Measurements from ENCODE around the gene SYNE2.

SYNE2 gene

DNA sequence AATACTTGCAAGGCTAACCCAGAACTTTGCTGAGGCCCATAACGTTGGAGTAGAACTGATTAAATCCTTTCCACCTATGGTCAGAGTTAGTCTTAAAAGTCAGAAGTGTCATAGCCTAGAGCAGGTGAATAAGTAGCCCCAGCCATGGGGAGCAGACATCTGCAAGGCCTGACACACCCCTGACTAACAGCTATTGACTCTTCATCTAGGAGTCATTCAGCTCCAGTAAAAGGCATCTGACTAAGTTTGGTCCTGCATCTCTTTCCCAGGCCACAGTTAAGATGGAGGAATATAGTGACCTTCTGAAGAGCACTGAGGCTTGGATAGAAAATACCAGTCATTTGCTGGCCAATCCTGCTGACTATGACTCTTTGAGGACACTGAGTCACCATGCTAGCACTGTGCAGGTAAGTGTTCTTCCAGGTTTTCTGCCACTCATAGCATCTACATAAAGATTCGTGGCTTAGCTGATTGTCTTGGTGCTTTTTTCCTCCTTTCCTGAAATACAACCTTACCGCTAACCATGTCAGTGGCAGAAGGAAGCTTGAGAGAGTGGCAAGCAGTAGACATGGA, 228.5 kb downstream of the SYNE2 start:
- no peak overlapping the region for H3K4me3 ChIP-seq (ENCODE audit: low read depth in 1 of 2, low read length in 2 of 2)
- peaks cover 16 to 37% of the 10 kb centered on the region in 2 donors for H3K36me3 ChIP-seq (ENCODE audit: control insufficient read depth in 1 of 2, insufficient read depth in 2 of 2, low read length in 2 of 2)
- no peaks in the 10 kb centered on the region for H3K9me3 ChIP-seq (ENCODE audit: control insufficient read depth in 1 of 2, low read length in 2 of 2)
- no peaks in the 10 kb centered on the region for H3K27me3 ChIP-seq (ENCODE audit: control insufficient read depth in 1 of 2, insufficient read depth in 2 of 2, low read length in 2 of 2)
- no peak overlapping the region for H3K27ac ChIP-seq (ENCODE audit: low read depth, low read length)
- H3K9ac ChIP-seq (ENCODE audit: low read depth in 1 of 2, low read length in 2 of 2): no peak overlapping the region
- peaks cover 0 to 7% of the 10 kb centered on the region in 2 donors for H3K4me1 ChIP-seq (ENCODE audit: control insufficient read depth in 1 of 2, insufficient read depth in 2 of 2, low read length in 2 of 2)

DNA sequence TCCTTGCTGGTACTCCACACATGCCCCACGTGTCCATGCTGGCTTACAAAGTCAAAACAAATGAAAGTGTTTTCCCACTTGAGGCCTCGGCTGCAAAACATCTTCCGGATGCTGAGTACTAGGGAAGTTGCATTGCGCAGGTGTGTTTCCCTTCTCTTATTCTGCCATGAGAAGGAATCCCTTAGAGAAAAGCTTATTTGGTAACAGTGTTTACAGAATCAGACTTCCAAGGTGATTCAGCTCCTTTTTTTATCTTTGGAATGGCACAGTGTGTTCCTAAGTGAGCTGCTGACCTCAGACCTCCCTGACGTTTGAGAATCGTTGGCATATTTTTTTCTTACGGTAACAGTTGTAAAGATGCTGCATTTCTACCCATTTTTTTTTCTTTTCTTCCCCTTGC, 230.0 kb downstream of the SYNE2 start:
- no peak overlapping the region for H3K4me3 ChIP-seq (ENCODE audit: low read depth in 1 of 2, low read length in 2 of 2)
- H3K9ac ChIP-seq (ENCODE audit: low read depth in 1 of 2, low read length in 2 of 2): no peak overlapping the region
- no peak overlapping the region for H3K27ac ChIP-seq (ENCODE audit: low read depth, low read length)
- H3K9me3 ChIP-seq (ENCODE audit: control insufficient read depth in 1 of 2, low read length in 2 of 2): no peaks in the 10 kb centered on the region
- H3K27me3 ChIP-seq (ENCODE audit: control insufficient read depth in 1 of 2, insufficient read depth in 2 of 2, low read length in 2 of 2): no peaks in the 10 kb centered on the region
- H3K36me3 ChIP-seq (ENCODE audit: control insufficient read depth in 1 of 2, insufficient read depth in 2 of 2, low read length in 2 of 2): peaks cover 16 to 37% of the 10 kb centered on the region in 2 donors
- H3K4me1 ChIP-seq (ENCODE audit: control insufficient read depth in 1 of 2, insufficient read depth in 2 of 2, low read length in 2 of 2): peaks cover 0 to 8% of the 10 kb centered on the region in 2 donors

DNA sequence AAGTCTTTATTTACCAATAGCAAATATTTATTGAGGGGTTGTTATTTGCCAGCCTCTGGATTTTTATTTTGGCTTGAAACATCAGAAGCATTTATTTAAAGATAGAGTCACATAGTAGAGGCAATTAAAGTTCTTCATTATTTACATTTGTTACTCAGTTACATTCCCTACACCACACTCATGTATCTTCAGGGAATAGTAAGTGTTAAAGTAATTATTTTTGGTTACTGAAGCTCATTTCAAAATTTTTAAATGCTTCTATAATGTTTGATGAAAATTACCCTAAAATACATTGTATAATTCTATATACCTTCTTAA, 235.8 kb downstream of the SYNE2 start:
- H3K4me1 ChIP-seq (ENCODE audit: control insufficient read depth in 1 of 2, insufficient read depth in 2 of 2, low read length in 2 of 2): peaks cover 0 to 28% of the 10 kb centered on the region in 2 donors
- H3K36me3 ChIP-seq (ENCODE audit: control insufficient read depth in 1 of 2, insufficient read depth in 2 of 2, low read length in 2 of 2): peaks cover 0 to 2% of the 10 kb centered on the region in 2 donors
- no peak overlapping the region for H3K4me3 ChIP-seq (ENCODE audit: low read depth in 1 of 2, low read length in 2 of 2)
- no peak overlapping the region for H3K9ac ChIP-seq (ENCODE audit: low read depth in 1 of 2, low read length in 2 of 2)
- no peak overlapping the region for H3K27ac ChIP-seq (ENCODE audit: low read depth, low read length)
- no peaks in the 10 kb centered on the region for H3K9me3 ChIP-seq (ENCODE audit: control insufficient read depth in 1 of 2, low read length in 2 of 2)
- H3K27me3 ChIP-seq (ENCODE audit: control insufficient read depth in 1 of 2, insufficient read depth in 2 of 2, low read length in 2 of 2): no peaks in the 10 kb centered on the region

DNA sequence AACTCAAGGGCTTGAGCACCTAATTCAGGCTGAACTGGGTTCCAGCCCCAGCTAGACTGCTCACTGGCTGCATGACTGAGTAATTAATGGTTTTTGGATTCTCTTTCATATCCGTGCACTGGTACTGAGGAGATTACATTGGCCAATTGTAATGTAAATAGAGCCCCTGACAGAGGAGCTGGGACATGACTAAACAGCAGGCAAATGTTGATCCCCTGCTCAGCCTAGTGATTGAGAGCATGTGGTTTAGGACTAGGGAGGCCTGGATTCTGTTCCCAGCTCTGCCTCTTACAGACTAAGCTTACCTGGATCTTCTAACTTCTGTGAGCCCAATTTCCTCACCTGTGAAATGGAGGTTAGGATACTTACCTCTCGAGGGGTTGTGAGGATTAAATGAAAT, 237.1 kb downstream of the SYNE2 start:
- H3K27ac ChIP-seq (ENCODE audit: low read depth, low read length): no peak overlapping the region
- no peak overlapping the region for H3K4me3 ChIP-seq (ENCODE audit: low read depth in 1 of 2, low read length in 2 of 2)
- H3K9me3 ChIP-seq (ENCODE audit: control insufficient read depth in 1 of 2, low read length in 2 of 2): no peaks in the 10 kb centered on the region
- no peak overlapping the region for H3K9ac ChIP-seq (ENCODE audit: low read depth in 1 of 2, low read length in 2 of 2)
- H3K27me3 ChIP-seq (ENCODE audit: control insufficient read depth in 1 of 2, insufficient read depth in 2 of 2, low read length in 2 of 2): no peaks in the 10 kb centered on the region
- H3K36me3 ChIP-seq (ENCODE audit: control insufficient read depth in 1 of 2, insufficient read depth in 2 of 2, low read length in 2 of 2): peaks cover 0 to 2% of the 10 kb centered on the region in 2 donors
- H3K4me1 ChIP-seq (ENCODE audit: control insufficient read depth in 1 of 2, insufficient read depth in 2 of 2, low read length in 2 of 2): peaks cover 0 to 28% of the 10 kb centered on the region in 2 donors

DNA sequence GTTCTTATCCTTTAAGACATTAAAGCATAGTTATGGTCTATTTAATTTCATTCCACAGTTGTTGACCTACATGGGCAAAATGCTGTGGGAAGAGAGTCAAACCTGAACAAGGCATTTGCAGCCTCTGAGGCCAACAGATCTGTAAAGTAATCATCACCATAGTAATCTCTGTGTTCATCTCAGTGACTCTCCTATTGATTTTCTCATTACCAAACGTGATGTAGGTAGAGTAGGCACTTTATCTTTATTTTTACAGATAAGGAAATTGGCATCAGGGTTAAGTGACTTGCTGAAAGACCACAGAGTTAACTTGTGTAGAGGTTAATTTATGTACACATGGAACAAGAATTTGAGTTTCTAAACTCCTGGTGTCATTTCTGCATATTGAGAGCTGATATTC, 238.4 kb downstream of the SYNE2 start:
- Histone ChIP-seq H3K36me3 (ENCODE audit: control insufficient read depth in 1 of 2, insufficient read depth in 2 of 2, low read length in 2 of 2) (peaks cover 0 to 4% of the 10 kb centered on the region in 2 donors), H3K9me3 (ENCODE audit: control insufficient read depth in 1 of 2, low read length in 2 of 2) (no peaks in the 10 kb centered on the region), H3K4me1 (ENCODE audit: control insufficient read depth in 1 of 2, insufficient read depth in 2 of 2, low read length in 2 of 2) (peaks cover 0 to 22% of the 10 kb centered on the region in 2 donors), H3K9ac (ENCODE audit: low read depth in 1 of 2, low read length in 2 of 2) (no peak overlapping the region), H3K27ac (ENCODE audit: low read depth, low read length) (no peak overlapping the region), H3K4me3 (ENCODE audit: low read depth in 1 of 2, low read length in 2 of 2) (no peak overlapping the region), H3K27me3 (ENCODE audit: control insufficient read depth in 1 of 2, insufficient read depth in 2 of 2, low read length in 2 of 2) (no peaks in the 10 kb centered on the region)

DNA sequence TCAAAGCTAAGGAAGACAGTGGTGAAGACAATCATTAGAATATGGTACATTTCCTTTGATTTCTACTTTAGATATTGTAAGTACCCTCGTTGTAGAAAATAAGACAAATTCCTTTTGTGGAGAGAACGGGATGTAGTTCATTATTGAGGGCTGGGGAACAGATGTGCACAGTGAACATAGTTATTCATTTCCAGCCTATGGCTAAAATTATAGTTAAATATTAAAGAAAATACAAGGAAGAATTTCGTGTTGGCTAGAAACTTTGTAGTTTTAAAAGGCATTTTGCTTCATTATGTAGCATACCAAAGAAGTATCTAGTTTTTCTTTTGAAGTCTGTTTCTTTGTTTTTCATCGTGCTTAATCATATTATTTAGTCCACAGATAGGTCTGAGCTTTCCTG, 239.5 kb downstream of the SYNE2 start:
- Histone ChIP-seq H3K36me3 (ENCODE audit: control insufficient read depth in 1 of 2, insufficient read depth in 2 of 2, low read length in 2 of 2) (peaks cover 0 to 5% of the 10 kb centered on the region in 2 donors), H3K27me3 (ENCODE audit: control insufficient read depth in 1 of 2, insufficient read depth in 2 of 2, low read length in 2 of 2) (no peaks in the 10 kb centered on the region), H3K27ac (ENCODE audit: low read depth, low read length) (no peak overlapping the region), H3K4me1 (ENCODE audit: control insufficient read depth in 1 of 2, insufficient read depth in 2 of 2, low read length in 2 of 2) (peaks cover 0 to 20% of the 10 kb centered on the region in 2 donors), H3K4me3 (ENCODE audit: low read depth in 1 of 2, low read length in 2 of 2) (no peak overlapping the region), H3K9me3 (ENCODE audit: control insufficient read depth in 1 of 2, low read length in 2 of 2) (no peaks in the 10 kb centered on the region), H3K9ac (ENCODE audit: low read depth in 1 of 2, low read length in 2 of 2) (no peak overlapping the region)

DNA sequence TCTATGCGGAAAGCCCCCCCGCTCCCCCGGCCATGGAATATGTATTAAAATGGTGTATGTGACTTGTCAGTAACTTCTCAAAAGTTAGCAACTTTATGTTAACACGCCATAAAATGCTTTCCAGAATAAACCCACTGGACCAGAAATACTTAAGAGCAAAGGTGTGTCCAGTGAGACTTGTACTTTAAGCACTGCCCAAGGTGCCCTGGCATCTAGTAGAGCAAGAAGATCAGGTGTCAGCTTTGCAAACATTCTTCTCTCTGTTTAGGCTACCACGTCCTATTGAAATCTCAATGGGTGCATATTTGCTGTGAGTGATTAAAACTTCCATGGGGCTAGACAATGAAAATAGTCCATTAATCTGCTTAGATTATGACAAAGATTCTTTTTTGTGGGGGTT, 240.1 kb downstream of the SYNE2 start:
- H3K36me3 ChIP-seq (ENCODE audit: control insufficient read depth in 1 of 2, insufficient read depth in 2 of 2, low read length in 2 of 2): peaks cover 0 to 5% of the 10 kb centered on the region in 2 donors
- peaks cover 0 to 22% of the 10 kb centered on the region in 2 donors for H3K4me1 ChIP-seq (ENCODE audit: control insufficient read depth in 1 of 2, insufficient read depth in 2 of 2, low read length in 2 of 2)
- H3K27ac ChIP-seq (ENCODE audit: low read depth, low read length): no peak overlapping the region
- no peaks in the 10 kb centered on the region for H3K27me3 ChIP-seq (ENCODE audit: control insufficient read depth in 1 of 2, insufficient read depth in 2 of 2, low read length in 2 of 2)
- no peak overlapping the region for H3K4me3 ChIP-seq (ENCODE audit: low read depth in 1 of 2, low read length in 2 of 2)
- no peaks in the 10 kb centered on the region for H3K9me3 ChIP-seq (ENCODE audit: control insufficient read depth in 1 of 2, low read length in 2 of 2)
- no peak overlapping the region for H3K9ac ChIP-seq (ENCODE audit: low read depth in 1 of 2, low read length in 2 of 2)

DNA sequence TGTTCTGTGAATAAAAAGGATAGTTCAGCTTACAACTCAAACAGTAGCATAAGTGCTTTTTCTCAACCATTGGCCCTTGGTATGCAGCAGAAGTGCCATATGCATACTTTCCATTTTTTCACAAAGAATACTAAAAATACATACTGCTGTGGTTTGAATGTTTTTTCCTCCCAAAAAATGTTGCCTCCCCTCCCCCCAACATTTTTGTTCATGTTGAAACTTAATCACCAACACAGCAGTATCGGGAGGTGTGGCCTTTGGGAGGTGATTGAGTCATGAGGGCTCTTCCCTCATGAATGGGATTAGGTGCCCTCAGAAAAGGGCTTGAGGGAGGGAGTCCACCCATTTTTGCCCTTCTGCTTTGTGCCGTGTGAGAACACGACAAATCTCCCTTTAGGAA, 242.8 kb downstream of the SYNE2 start:
- Histone ChIP-seq H3K4me1 (ENCODE audit: control insufficient read depth in 1 of 2, insufficient read depth in 2 of 2, low read length in 2 of 2) (peaks cover 0 to 29% of the 10 kb centered on the region in 2 donors), H3K9ac (ENCODE audit: low read depth in 1 of 2, low read length in 2 of 2) (no peak overlapping the region), H3K27ac (ENCODE audit: low read depth, low read length) (no peak overlapping the region), H3K9me3 (ENCODE audit: control insufficient read depth in 1 of 2, low read length in 2 of 2) (no peaks in the 10 kb centered on the region), H3K27me3 (ENCODE audit: control insufficient read depth in 1 of 2, insufficient read depth in 2 of 2, low read length in 2 of 2) (no peaks in the 10 kb centered on the region), H3K36me3 (ENCODE audit: control insufficient read depth in 1 of 2, insufficient read depth in 2 of 2, low read length in 2 of 2) (peaks cover 0 to 9% of the 10 kb centered on the region in 2 donors), H3K4me3 (ENCODE audit: low read depth in 1 of 2, low read length in 2 of 2) (no peak overlapping the region)

DNA sequence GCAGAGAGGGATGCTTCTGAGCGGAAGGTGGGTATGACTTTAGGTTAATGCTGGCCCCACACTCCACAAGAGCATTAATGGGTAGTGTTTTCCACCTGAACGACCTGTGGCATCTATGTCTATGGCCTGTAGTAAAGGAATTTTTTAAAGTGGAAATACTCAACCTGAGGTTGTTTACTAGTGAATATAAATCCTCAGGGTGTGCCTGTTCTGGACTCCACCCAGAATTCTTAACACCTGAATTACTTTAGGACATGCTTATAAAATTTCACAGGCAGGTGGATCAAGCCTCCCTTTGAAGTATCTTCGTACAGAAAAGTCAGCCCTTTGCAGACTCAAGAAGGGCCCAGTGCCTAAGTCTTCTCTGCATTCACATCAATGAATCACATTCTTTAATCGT, 245.3 kb downstream of the SYNE2 start:
- Histone ChIP-seq H3K36me3 (ENCODE audit: control insufficient read depth in 1 of 2, insufficient read depth in 2 of 2, low read length in 2 of 2) (peaks cover 0 to 15% of the 10 kb centered on the region in 2 donors), H3K4me3 (ENCODE audit: low read depth in 1 of 2, low read length in 2 of 2) (no peak overlapping the region), H3K9ac (ENCODE audit: low read depth in 1 of 2, low read length in 2 of 2) (no peak overlapping the region), H3K27me3 (ENCODE audit: control insufficient read depth in 1 of 2, insufficient read depth in 2 of 2, low read length in 2 of 2) (no peaks in the 10 kb centered on the region), H3K27ac (ENCODE audit: low read depth, low read length) (no peak overlapping the region), H3K9me3 (ENCODE audit: control insufficient read depth in 1 of 2, low read length in 2 of 2) (no peaks in the 10 kb centered on the region), H3K4me1 (ENCODE audit: control insufficient read depth in 1 of 2, insufficient read depth in 2 of 2, low read length in 2 of 2) (peaks cover 0 to 8% of the 10 kb centered on the region in 2 donors)

DNA sequence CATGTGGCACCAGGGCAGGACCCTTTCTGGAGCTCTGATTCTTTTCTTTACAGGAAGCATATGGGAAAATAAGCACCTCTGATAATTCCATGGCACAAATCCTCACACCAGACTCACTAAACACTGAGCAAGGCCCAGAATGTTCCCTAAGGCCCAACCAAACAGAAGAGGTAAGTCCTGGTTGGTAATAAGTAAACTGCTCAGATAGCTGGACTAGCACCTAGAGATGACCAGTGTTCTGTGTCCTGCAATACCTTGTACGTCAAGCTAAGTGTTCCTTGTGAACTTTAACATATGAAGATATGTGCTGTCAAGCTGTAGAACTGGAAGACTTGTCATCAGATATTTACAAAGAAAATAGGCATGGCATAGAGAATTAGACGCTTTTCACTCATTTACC, 254.6 kb downstream of the SYNE2 start:
- H3K27me3 ChIP-seq (ENCODE audit: control insufficient read depth in 1 of 2, insufficient read depth in 2 of 2, low read length in 2 of 2): no peaks in the 10 kb centered on the region
- peaks cover 0 to 17% of the 10 kb centered on the region in 2 donors for H3K36me3 ChIP-seq (ENCODE audit: control insufficient read depth in 1 of 2, insufficient read depth in 2 of 2, low read length in 2 of 2)
- no peak overlapping the region for H3K4me3 ChIP-seq (ENCODE audit: low read depth in 1 of 2, low read length in 2 of 2)
- H3K9ac ChIP-seq (ENCODE audit: low read depth in 1 of 2, low read length in 2 of 2): no peak overlapping the region
- H3K4me1 ChIP-seq (ENCODE audit: control insufficient read depth in 1 of 2, insufficient read depth in 2 of 2, low read length in 2 of 2): peaks cover 3% of the 10 kb centered on the region in 2 donors
- no peaks in the 10 kb centered on the region for H3K9me3 ChIP-seq (ENCODE audit: control insufficient read depth in 1 of 2, low read length in 2 of 2)
- H3K27ac ChIP-seq (ENCODE audit: low read depth, low read length): no peak overlapping the region
